GM12875 (cell line): ENCODE data around the gene TBC1D10B.
A peak's percentile ranks its signal among the peaks of the same experiment; 100 is the strongest.

Experiments
- H3K4me3 ChIP-seq: one replicate; pipeline ENCODE4 v1.5.1; 2011; ENCODE audit warnings: low read depth, low read length, control low read depth
- CTCF ChIP-seq: IDR thresholded peaks from 2 replicates; pipeline ENCODE4 v1.5.1; 2011; ENCODE audit warnings: low read depth, mild to moderate bottlenecking, control low read depth, inconsistent platforms, low read length, moderate library complexity, borderline replicate concordance; ENCODE audit not compliant: insufficient read depth

The TBC1D10B gene

GRCh38 chr16:30380072-30380802 lies 9.9 kb upstream of the TBC1D10B start:
- TF ChIP-seq CTCF = no peak
- no peak overlapping the region for H3K4me3 ChIP-seq

GRCh38 chr16:30379158-30379783 lies 9.0 kb upstream of the TBC1D10B start:
- peak overlapping the region; percentile 29 for H3K4me3 ChIP-seq
- no peak for TF ChIP-seq CTCF

- 0 out of 2 replicates have a peak, but pooled peaks have one; percentile 6 for TF ChIP-seq CTCF
- peak overlapping the region; percentile 54 for H3K4me3 ChIP-seq
These were observed 8.2 kb upstream of the TBC1D10B start for GRCh38 chr16:30378236-30379157.

GRCh38 chr16:30377812-30378235 lies 7.5 kb upstream of the TBC1D10B start:
- TF ChIP-seq CTCF = no peak

GRCh38 chr16:30377050-30377811 lies 6.9 kb upstream of the TBC1D10B start:
- no peak for TF ChIP-seq CTCF
- H3K4me3 ChIP-seq = peak overlapping the region; percentile 23

More at GRCh38 chr16:30377812-30378235, 7.5 kb upstream of the TBC1D10B start:
- peak overlapping the region; percentile 43 for H3K4me3 ChIP-seq

GRCh38 chr16:30376461-30376902 lies 6.2 kb upstream of the TBC1D10B start:
- TF ChIP-seq CTCF = no peak
- no peak overlapping the region for H3K4me3 ChIP-seq
